ENCODE data around the gene CDH4. TPM values are rescaled to one million over a fixed set of nuclear protein-coding genes. Genes with fewer than 3 reads are reported as not detected.

The CDH4 gene
- total RNA-seq, 2 donors from 2014 or later: not detected

DNA sequence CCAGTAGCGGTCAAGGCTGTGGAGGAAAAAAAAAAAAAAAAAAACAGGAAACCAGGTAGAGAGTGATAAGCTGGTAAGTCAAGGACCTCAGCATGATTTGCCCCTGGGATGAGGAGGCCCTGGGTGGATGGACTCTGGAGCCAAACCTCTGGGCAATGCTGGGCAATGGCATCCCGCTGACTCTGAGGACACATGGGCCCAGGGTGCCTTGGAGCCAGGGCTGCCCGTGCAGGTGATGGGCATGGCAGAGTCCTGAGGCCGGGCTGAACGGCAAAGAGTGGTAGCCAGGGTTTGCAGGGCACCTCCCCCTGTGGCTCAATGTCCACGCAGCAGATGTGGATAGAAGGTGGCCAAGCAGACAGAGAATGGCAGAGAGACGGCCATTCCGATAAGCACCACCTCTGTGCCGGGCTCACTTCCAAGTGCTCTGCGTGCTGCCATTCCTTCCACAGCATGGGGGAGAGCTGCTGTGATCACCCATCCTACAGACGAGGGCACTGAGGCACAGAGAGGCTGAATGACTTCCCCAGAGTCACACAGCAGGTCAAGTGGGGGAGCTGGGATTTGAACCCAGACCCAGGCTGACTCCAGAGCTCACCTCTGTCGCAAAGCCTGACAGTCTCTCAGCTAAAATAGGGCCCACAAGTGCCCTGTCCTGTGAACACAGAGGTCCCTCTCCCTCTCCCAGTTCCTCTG lies 353.9 kb downstream of the CDH4 start:
- no peak for TF ChIP-seq CTCF (IDR thresholded peaks at IDR 0.05)

DNA sequence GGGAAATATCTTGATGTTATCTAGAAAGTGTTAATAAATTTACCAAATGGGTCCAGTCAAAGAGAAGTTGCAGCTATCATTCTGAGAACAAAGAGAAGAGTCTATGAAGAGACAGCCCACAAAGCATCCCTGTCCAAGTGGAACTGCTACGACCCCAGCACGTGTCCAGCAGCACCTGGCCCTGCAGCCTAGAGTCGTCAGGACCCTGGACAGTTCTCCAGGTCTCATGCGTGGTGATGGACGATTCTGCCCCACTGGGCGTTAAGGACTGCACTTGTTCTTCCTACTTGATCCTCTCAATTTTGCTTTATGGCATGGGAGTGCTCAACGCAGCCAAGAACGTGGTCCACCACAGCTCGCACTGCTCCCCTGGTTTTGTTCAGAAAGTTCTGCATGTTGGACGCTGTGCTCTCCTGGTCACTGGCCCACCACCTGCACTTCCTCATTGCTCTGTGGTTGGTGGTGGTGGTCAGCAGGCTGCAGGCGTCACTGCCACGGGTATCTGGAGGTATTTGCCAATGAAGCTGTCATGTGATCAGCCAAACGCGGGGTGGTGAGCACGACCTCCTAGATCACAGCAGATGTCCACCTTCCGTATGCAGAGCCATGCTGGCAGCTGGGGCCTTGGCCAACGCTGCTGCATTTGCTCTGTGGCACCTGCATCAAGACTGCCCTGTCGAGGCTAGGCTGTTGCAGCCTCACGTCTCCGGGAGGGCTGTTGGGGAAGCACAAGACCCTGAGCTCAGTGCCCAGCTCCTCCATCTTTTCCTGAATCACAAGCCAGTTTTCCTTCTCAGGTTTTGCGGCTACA lies 356.4 kb downstream of the CDH4 start:
- H3K27ac ChIP-seq: no peak overlapping the region
- no peaks in the 10 kb centered on the region for H3K9me3 ChIP-seq
- ATAC-seq (ENCODE audit: insufficient number of reproducible peaks, low FRiP score, low read depth) (no peak), DNase-seq (ENCODE audit: low spot score) (no peak)
- no peak overlapping the region for H3K4me3 ChIP-seq
- H3K27me3 ChIP-seq (replicated peaks; ENCODE audit: insufficient read depth): no peaks in the 10 kb centered on the region
- no peaks in the 10 kb centered on the region for H3K36me3 ChIP-seq
- no peaks in the 10 kb centered on the region for H3K4me1 ChIP-seq (ENCODE audit: control insufficient read depth in 1 of 2, low read depth in 2 of 2)
- no peak for TF ChIP-seq CTCF (IDR thresholded peaks at IDR 0.05)

More for the DNA sequence above, 353.9 kb downstream of the CDH4 start:
- DNase-seq (ENCODE audit: low spot score) (no peak), ATAC-seq (ENCODE audit: insufficient number of reproducible peaks, low FRiP score, low read depth) (no peak)
- H3K4me1 ChIP-seq (ENCODE audit: control insufficient read depth in 1 of 2, low read depth in 2 of 2): no peaks in the 10 kb centered on the region
- H3K27ac ChIP-seq: no peak overlapping the region
- H3K27me3 ChIP-seq (replicated peaks; ENCODE audit: insufficient read depth): no peaks in the 10 kb centered on the region
- no peak overlapping the region for H3K4me3 ChIP-seq
- H3K9me3 ChIP-seq: no peaks in the 10 kb centered on the region
- H3K36me3 ChIP-seq: no peaks in the 10 kb centered on the region

DNA sequence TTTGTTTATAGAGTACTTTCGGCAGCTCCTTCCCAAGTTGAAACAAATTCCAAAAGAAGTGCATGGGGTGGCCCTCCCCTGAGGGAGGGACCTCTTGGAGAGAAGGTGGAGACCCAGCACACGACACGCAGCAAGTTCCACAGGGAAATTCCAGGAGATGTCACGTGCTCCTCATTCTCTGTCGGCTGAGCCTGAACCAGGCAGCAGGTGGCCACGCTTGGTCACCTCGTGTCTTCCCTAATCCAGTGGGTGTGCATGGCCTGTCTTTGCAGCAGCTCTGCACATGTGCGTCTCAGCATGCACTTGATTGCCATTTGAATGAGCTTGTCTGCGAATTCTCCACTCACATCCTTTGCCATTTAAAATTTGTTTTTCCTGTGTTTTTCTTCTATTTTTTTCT lies 357.4 kb downstream of the CDH4 start:
- H3K9me3 ChIP-seq: no peaks in the 10 kb centered on the region
- H3K4me1 ChIP-seq (ENCODE audit: control insufficient read depth in 1 of 2, low read depth in 2 of 2): no peaks in the 10 kb centered on the region
- no peak overlapping the region for H3K4me3 ChIP-seq
- H3K27me3 ChIP-seq (replicated peaks; ENCODE audit: insufficient read depth): no peaks in the 10 kb centered on the region
- DNase-seq (ENCODE audit: low spot score) (no peak), ATAC-seq (ENCODE audit: insufficient number of reproducible peaks, low FRiP score, low read depth) (no peak)
- TF ChIP-seq CTCF (IDR thresholded peaks at IDR 0.05): no peak
- no peak overlapping the region for H3K27ac ChIP-seq
- no peaks in the 10 kb centered on the region for H3K36me3 ChIP-seq

DNA sequence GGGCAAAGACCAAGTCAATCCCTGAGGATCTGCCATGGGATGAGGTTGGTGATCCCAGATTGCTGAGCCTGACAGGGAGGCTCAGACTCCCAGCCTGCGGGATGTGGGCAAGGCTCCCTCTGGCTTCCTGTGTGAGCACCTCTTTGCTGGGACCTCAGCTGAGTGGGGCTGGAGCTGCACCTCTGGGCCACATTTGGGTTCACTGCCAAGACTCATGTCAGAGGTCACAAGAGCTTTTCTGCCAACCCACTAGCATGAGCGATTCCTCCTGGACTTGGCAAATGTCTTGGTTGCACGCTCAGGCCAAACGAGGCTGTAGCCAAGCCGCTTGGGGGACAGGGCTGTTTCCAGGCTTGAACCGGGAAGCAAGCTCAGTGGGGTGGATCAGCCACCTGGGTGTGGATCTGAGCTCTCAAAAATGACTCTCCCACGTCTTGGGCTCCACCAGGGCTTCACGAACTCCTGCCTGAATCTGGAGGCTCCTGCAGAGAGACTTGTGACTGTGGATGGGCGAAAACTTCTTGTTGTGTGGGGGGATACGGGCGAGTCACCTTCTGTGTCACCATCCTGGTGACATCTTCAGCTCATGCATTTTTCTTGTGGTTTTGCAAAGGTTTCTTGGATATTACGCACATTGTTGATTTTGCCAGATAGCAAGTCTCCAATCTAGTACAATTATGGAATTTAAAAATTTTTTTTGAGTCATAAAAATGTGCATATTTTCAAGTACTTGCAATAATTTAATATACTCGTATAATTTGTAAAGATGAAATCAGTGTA lies 359.5 kb downstream of the CDH4 start:
- H3K36me3 ChIP-seq: no peaks in the 10 kb centered on the region
- no peak overlapping the region for H3K4me3 ChIP-seq
- H3K4me1 ChIP-seq (ENCODE audit: control insufficient read depth in 1 of 2, low read depth in 2 of 2): no peaks in the 10 kb centered on the region
- H3K9me3 ChIP-seq: no peaks in the 10 kb centered on the region
- H3K27ac ChIP-seq: no peak overlapping the region
- DNase-seq (ENCODE audit: low spot score): no peak
- no peak for TF ChIP-seq CTCF (IDR thresholded peaks at IDR 0.05)
- no peaks in the 10 kb centered on the region for H3K27me3 ChIP-seq (replicated peaks; ENCODE audit: insufficient read depth)
- ATAC-seq (ENCODE audit: insufficient number of reproducible peaks, low FRiP score, low read depth): no peak
